ENCODE measurements around the gene TMEM196. TPM values are rescaled to one million over a fixed set of nuclear protein-coding genes. Genes with fewer than 3 reads are reported as not detected.
"Not testable (repeated sequence)": the region's sequence is repeated elsewhere in the genome, so short reads cannot be mapped to it uniquely, and the experiment has no call there.

The TMEM196 gene
- polyA plus RNA-seq, 3 donors = not detected

GRCh38 chr7:19708397-19709248 is 64.8 kb downstream of the TMEM196 start, which contains the start of gene POLR1F:
TSS of gene POLR1F (minus strand) at chr7:19709037. CDS start at chr7:19709016, 21 bp downstream.
- peak; percentile 93 to 98 (median 95) for DNase-seq (ENCODE audit: low read depth in 3 of 3, low spot score in 2 of 3)

- DNase-seq (ENCODE audit: low read depth in 3 of 3, low spot score in 2 of 3) = no peak
Observed at GRCh38 chr7:19707240-19707639, 66.2 kb downstream of the TMEM196 start.

- no peak for DNase-seq (ENCODE audit: low read depth in 3 of 3, low spot score in 2 of 3)
Observed at GRCh38 chr7:19705663-19706062, 67.8 kb downstream of the TMEM196 start.

- DNase-seq (ENCODE audit: low read depth in 3 of 3, low spot score in 2 of 3) = no peak
Observed at GRCh38 chr7:19701471-19701870, 71.9 kb downstream of the TMEM196 start.

- no peak for DNase-seq (ENCODE audit: low read depth in 3 of 3, low spot score in 2 of 3)
Observed at GRCh38 chr7:19700936-19701335, 72.5 kb downstream of the TMEM196 start.

- DNase-seq (ENCODE audit: low read depth in 3 of 3, low spot score in 2 of 3) = no peak
Observed at GRCh38 chr7:19698331-19698730, 75.1 kb downstream of the TMEM196 start.

DNA sequence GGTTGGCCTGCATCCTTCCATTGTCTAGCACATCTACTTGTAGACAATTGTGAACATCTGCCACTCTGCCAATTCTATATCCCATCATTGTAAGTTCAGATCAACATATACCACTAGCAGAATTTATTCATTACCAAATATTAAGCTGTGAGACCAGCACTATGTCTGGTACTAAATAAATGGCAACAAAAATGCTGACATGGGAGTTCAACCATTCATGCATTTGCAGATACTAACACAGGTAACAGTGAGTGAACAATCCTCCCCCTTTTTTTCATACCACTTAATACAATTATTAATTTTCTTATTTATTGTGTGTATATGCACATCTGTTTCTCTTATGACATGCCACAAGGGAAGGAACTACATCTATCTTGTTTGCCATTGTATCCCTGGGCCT is 76.5 kb downstream of the TMEM196 start:
- no peak for DNase-seq (ENCODE audit: low read depth in 3 of 3, low spot score in 2 of 3)

DNA sequence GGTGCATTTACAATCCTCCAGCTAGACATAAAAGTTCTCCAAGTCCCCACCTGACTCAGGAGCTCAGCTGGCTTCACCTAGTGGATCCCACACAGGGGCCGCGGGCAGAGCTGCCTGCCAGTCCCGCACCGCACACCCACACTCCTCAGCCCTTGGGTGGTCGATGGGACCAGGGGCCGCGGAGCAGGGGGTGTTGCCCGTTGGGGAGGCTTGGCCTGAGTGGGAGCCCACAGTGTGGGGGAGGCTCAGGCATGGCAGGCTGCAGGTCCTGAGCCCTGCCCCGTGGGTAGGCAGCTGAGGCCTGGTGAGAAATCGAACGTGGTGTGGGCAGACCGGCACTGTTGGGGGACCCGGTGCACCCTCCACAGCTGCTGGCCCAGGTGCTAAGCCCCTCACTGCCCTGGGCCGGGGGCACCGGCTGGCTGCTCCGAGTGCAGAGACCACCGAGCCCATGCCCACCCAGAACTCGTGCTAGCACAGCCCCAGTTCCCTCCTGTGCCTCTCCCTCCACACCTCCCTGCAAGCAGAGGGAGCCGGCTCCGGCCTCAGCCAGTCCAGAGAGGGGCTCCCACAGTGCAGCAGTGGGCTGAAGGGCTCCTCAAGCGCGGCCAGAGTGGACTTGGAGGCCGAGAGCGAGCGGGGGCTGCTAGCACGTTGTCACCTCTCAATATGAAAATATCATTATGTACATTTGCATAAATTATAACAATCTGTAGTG is 81.1 kb downstream of the TMEM196 start:
- no peak for DNase-seq (ENCODE audit: low read depth in 3 of 3, low spot score in 2 of 3)

DNA sequence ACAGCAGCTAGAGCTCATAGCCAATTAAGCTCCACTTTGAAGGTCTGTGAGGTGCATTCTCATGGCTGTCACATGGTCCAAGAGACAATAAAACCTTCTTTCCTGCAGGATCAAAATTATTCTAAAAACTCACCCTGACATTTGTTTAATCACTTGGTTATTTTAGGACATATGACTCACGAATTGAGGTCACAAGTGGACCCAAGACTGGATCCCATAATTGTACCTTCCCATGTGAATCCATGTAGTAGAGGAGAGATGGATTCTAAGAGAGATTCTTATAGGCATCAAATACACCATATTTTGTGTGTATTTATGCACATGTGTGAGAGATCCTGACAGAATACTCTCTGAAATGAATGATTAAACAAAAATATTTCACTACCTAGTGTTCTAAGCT is 82.7 kb downstream of the TMEM196 start:
- no peak for DNase-seq (ENCODE audit: low read depth in 3 of 3, low spot score in 2 of 3)

DNA sequence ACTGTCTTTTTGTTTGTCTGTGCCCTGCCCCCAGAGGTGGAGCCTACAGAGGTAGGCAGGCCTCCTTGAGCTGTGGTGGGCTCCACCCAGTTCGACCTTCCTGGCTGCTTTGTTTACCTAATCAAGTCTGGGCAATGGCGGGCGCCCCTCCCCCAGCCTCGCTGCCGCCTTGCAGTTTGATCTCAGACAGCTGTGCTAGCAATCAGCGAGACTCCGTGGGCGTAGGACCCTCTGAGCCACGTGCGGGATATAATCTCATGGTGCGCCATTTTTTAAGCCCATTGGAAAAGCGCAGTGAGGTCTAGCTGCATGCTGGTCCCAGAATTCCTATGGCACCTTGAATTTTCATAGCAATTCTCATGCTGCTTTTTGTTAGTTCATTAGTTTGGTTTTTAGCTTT is 84.3 kb downstream of the TMEM196 start:
- DNase-seq (ENCODE audit: low read depth in 3 of 3, low spot score in 2 of 3) = not testable (repeated sequence)

GRCh38 chr7:19681596-19681995 is 91.8 kb downstream of the TMEM196 start:
- no peak for DNase-seq (ENCODE audit: low read depth in 3 of 3, low spot score in 2 of 3)

- DNase-seq (ENCODE audit: low read depth in 3 of 3, low spot score in 2 of 3) = no peak
Observed at GRCh38 chr7:19677180-19677579, 96.2 kb downstream of the TMEM196 start.

DNA sequence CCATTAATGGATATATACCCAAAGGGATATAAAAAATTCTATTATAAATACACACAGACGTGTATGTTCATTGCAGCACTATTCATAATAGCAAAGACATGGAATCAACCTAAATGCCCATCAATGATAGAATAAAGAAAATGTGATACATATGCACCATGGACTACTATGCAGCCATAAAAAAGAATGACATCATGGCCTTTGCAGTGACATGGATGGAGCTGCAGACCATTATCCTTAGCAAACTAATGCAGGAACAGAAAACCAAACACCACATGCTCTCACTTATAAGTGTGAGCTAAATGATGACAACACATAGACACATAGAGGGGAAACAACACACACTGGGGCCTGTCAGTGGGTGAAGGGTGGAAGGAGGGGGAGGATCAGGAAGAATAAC is 97.6 kb downstream of the TMEM196 start:
- DNase-seq (ENCODE audit: low read depth in 3 of 3, low spot score in 2 of 3) = no peak

DNA sequence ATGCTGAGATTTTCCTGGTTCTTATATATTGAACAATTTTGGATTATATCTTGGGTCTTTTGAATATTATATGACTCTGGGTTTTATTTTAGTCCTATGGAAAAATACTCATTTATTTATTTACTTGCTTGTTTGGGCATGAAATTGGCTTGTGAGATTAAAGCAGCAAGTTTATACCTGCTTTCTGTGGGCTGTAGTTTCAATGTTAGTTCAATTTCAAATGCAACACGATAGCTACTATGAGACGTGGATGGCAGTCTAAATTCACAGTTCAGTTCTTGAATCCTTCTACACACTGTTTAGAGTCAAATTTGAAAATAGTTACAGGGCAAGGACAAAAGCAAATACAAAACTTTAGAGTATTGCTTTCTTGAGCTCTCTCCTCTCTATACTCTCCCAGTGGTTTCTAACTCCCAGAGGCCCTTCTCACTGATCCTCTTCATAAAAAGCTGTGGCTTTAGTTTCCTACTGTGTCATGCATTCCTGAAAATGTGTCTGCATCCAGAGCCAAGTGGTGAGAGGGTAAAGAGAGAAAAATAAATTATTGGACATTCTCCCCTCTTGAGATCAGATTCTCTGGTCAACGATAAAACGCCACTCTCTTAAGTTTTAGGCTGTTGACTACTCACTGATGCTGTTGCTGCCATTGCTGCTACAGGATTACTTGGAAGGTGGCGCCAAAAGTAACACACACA is 99.0 kb downstream of the TMEM196 start:
- DNase-seq (ENCODE audit: low read depth in 3 of 3, low spot score in 2 of 3) = no peak

DNA sequence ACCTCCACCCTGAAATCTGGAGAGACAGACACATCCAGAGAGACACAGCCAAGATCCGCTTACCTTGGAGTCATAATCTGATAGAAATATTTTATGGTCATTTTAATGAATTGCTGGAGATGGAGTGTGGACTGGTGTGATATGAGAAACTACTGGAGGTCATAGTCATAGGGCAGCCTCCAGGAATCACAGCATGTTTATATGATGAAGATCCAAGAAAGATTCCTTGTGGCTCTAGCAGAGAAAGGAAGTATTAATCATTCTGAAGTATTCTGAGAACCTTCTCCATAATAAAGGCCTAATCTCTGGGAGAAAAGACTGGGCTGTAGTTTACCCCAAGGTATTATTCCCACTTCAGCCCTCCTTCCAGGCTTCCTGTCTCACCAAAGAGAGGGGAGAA is 102.6 kb downstream of the TMEM196 start:
- DNase-seq (ENCODE audit: low read depth in 3 of 3, low spot score in 2 of 3) = no peak

Other genes with a start within 250 kb of the TMEM196 start
- gene POLR1F, start 64.6 kb downstream of the TMEM196 start, polyA plus RNA-seq (ENCODE audit: insufficient read length in 3 of 3) = 10 to 100 TPM; 22.8 to 23.1 (median 23.0) TPM